NCI-H510A treated with DMSO at 0.1 percent for 48 hours (cell line): ENCODE data around the gene CYBA.
"Not testable (repeated sequence)": the region's sequence is repeated elsewhere in the genome, so short reads cannot be mapped to it uniquely, and the experiment has no call there.

Experiments used
- DNase-seq: peaks from one replicate; lab custom pipeline; 2025; lab: John Stamatoyannopoulos, UW

CYBA gene

GRCh38 chr16:88686439-88687253 lies 35.8 kb upstream of the CYBA start, which contains the start of gene SNAI3:
TSS of gene SNAI3 (minus strand) at chr16:88686507. CDS start at chr16:88686406, 101 bp downstream.
- peak; percentile 68 for DNase-seq

DNA sequence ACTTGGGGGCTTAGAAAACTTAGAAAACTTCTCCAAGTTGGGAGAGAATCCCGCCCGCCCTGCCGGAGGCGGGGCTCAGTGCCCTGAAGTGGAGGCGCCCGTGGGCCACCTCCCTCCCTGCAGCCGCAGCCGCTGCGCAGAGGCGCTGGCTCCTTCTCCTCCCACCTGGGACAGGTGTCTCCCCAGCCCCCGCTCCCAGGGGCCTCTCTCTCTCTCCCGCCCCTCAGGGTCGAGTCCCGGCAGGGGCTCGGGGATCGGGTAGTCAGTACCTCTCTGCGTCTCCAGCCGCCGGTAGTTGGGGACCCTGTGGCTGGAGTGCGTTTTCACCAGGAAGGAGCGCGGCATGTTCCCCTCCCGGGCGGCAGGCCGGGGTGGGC lies 35.2 kb upstream of the CYBA start:
- peak; percentile 67 for DNase-seq

DNA sequence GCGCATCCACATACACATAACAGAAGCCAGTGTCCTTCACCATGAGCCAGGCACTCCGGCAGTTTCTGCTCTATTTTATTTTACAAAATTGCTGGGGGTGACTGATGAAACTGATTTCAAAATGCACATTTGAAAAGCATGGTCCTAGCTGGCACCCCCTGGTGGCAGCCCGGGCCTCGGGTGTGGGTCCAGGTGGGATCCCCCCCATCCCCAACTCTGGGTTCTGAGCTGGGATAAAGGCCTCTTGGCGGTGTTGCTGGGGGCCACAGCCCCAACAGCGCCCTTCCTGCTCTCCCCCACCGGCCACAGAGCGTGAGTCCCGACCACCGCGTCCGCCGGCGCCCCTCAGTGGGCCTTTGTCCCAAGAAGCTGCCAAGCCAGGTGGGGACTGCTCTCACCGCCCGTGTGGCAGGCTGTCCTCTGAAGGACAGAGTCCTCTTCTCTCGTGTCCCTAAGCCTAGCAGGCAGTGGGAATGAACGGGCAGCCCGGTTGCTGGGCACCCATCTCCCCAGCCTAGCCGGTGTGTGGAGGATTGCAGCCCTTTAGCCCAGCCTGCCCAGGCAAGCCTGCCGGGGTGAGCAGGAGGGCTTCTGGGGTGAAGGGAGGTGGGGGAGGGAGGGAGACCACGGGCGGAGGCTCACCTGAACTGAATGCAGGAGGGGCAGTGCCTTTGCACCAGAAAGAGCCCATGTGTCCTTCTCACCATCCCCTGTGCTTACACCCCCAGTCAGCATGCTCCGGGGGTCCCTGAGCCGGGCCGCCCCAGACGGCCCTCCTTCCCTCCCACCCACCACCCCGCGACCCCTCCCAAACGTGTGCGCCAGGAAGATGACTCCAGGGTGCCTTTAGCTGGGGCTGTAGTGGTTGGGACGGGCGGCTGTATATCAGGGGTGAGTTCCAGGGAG lies 34.6 kb upstream of the CYBA start:
- DNase-seq: no peak

DNA sequence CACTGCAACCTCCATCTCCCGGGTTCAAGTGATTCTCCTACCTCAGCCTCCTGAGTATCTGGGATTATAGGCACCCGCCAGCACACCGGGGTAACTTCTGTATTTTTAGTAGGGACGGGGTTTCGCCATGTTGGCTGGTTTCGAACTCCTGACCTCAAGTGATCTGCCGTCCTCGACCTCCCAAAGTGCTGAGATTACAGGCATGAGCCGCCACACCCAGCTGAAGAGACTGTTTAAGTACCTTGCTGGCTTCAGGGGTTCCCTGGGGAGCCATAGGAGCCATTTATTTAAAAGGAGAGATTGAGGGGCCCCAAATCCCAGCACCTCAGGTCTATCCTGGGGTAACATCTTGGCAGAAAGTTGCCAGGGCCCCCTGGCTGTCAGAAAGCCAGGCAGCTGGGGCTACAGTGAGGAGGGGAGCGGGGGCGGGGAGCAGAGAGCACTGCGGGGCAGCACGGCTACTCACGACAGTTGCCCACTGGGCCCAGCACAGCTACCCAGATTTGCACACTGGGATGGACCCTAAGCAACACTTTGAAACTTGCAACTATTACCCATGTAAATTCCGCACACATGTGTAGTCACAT lies 33.8 kb upstream of the CYBA start:
- DNase-seq: no peak

GRCh38 chr16:88681709-88682451 lies 31.0 kb upstream of the CYBA start:
- DNase-seq: no peak

GRCh38 chr16:88681084-88681680 lies 30.3 kb upstream of the CYBA start:
- no peak for DNase-seq

DNA sequence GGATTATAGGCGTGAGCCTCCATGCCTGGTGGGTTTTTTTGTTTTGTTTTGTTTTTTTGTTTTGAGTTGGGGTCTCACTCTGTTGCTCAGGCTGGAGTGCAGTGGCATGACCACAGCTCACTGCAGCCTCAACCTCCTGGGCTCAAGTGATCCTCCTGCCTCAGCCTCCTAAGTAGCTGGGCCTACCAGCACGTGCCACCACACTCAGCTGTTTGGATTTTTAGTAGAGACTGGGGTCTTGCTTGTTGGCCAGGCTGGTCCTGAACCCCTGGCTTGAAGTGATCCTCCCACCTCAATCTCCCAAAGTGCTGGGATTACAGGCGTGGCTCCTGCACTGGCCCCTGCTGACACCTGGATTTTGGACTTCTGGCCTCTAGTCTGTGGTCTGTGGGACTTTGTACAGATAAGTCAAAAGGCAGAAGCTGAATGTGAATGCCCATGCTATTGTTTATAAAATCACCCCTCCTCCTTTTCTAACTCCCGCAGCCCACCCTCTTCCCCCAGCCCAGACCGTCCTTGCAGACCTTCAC lies 29.8 kb upstream of the CYBA start:
- DNase-seq: no peak

DNA sequence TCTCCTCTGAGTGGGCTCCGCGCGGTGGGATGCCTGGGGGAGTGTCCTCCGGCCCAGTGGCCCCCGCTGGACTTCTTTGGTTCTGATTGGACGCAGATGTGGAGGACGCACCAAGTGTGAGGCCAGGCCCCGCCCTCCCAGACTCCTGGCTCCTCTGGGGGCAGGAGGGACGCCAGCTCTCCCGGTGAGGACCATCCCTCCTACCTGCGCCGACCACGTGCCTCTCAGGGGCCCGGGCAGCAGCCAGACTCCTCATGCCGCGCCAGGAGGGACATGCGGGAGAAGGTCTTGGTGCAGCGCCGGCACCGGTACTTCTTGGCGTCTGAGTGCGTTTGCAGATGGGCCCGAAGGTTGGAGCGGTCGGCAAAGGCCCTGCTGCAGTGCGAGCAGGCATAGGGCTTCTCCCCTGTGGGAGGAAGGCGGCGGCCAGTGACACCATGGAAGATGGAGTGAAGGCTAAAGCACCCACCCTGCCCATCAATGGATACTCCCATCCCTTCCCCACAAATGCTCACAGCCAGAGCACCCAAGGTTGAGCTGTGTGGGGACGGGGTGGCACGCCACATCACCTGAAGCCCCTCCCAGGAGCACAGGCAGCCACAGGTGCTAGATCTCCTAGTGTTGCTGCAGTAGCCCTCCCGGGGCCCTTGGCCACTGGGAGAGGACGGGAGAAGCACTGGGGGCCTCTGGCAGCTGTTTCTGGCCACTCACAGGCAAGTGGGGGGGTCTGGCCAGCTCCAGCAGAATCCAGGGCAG lies 27.5 kb upstream of the CYBA start:
- DNase-seq: no peak

DNA sequence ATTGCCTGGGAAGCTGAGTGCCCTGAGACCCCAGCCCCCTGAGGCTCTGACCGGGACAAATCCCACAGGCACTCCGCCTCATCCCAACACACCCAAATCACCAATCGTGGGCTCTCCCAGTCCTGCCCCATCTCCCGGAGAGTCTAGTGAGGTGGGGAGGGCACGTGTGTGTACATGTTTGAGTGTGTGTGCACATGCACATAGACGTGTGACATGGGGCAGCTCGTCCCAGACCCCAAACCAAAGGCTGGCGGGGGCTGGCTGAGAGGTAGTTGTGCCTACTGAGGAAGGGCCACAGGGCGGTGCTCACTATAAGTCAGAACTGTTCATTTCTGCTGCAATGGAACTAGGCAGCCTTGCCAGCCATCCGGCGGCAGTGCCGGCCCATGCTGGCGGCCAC lies 26.9 kb upstream of the CYBA start:
- no peak for DNase-seq

GRCh38 chr16:88676502-88677242 lies 25.8 kb upstream of the CYBA start:
- no peak for DNase-seq

DNA sequence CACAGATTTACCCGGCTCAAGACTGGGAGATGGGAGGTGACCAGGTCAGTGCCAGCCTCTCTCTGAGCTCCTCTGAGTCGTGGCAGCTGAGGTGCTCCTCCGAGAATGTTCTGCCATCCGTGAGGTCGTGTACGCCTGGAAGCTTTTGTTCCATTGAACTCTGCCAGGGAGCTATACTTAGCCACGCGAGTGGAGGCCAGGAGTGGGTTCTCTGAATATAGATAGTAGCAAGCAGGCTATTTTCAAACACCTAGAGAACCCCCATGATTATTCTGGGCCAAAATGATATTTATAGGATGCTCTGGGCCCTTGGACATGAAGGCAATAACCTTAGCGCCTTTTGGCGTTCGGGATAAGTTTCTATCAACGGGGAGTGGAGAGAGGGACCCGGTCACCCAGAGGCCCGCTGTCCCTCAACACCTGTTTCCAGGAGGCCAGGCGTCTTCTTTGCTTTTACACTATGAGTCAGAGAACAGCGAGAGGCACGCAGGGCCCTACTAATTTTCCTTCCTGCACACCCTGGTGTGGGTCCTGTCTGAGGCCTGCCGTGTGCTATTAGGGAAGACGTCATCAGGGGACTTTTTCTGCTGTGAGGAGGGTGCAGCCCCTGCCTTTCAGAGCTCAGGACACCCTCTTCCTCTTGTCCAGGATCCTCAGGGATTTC lies 23.0 kb upstream of the CYBA start:
- no peak for DNase-seq

GRCh38 chr16:88672776-88673175 lies 21.9 kb upstream of the CYBA start:
- peak; percentile 7 for DNase-seq

- no peak for DNase-seq
Observed at GRCh38 chr16:88671806-88672205, 21.0 kb upstream of the CYBA start.

GRCh38 chr16:88669980-88670379 lies 19.1 kb upstream of the CYBA start:
- no peak for DNase-seq

- not testable (repeated sequence) for DNase-seq
Observed at GRCh38 chr16:88669493-88669892, 18.6 kb upstream of the CYBA start.

GRCh38 chr16:88667461-88667860 lies 16.6 kb upstream of the CYBA start:
- DNase-seq: no peak

GRCh38 chr16:88665570-88665969 lies 14.7 kb upstream of the CYBA start:
- DNase-seq: no peak

GRCh38 chr16:88665148-88665547 lies 14.3 kb upstream of the CYBA start:
- DNase-seq: no peak
